Transverse colon (tissue), 4 donors: Measurements from ENCODE around the gene NCEH1.

ENCODE experiments used
- EP300 ChIP-seq: sonication (generic); formaldehyde crosslinking; IDR thresholded peaks from one replicate; pipeline ENCODE4 v1.6.1; 2017; ENCODE audit warnings: antibody characterized with exemption, low read depth
- POLR2A ChIP-seq: fragments of 450-650 bp; IDR thresholded peaks from one replicate; pipeline ENCODE4 v1.6.1; 2016; ENCODE audit warnings: antibody characterized with exemption, mild to moderate bottlenecking, moderate library complexity
- POLR2AphosphoS5 ChIP-seq, 3 donors: sonication (generic); formaldehyde crosslinking; IDR thresholded peaks; one replicate each; pipeline ENCODE4 v1.6.1; 2016; ENCODE audit warnings: antibody characterized with exemption in 3 of 3
- TF ChIP-seq, protein P1 (sequence below), 5 experiments: fragments of 200-600 bp in 3 of 5; fragments of 450-650 bp in 2 of 5; sonication (generic) in 3 of 5; IDR thresholded peaks; 1 replicate in 2 of 5; 2 replicates in 3 of 5; pipeline ENCODE4 v1.5.1; 2016 to 2017; ENCODE audit warnings: antibody characterized with exemption in 5 of 5, inconsistent platforms in 3 of 5, mild to moderate bottlenecking in 2 of 5, moderate library complexity in 1 of 5

DNA sequence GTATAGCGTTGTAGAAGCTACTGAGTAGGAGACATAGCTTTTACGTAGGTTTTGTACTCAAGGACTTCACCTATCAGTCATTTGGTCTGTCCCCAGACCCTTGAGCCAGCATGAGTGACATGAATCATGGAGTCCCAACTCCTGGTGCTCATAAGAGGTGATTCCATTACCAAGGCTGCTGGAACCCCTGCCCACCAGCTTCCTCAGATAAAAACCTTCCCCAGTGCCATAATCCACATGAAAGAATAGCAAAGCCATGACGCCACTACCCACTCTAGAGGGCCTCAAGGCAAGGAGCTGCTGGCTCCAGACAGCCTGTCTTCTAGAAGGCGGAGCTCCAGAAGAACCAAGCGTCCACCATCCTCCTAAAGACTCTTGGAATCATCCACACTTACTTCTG, 69.6 kb downstream of the NCEH1 start:
- no peak for TF ChIP-seq EP300
- TF ChIP-seq, protein P1, sequence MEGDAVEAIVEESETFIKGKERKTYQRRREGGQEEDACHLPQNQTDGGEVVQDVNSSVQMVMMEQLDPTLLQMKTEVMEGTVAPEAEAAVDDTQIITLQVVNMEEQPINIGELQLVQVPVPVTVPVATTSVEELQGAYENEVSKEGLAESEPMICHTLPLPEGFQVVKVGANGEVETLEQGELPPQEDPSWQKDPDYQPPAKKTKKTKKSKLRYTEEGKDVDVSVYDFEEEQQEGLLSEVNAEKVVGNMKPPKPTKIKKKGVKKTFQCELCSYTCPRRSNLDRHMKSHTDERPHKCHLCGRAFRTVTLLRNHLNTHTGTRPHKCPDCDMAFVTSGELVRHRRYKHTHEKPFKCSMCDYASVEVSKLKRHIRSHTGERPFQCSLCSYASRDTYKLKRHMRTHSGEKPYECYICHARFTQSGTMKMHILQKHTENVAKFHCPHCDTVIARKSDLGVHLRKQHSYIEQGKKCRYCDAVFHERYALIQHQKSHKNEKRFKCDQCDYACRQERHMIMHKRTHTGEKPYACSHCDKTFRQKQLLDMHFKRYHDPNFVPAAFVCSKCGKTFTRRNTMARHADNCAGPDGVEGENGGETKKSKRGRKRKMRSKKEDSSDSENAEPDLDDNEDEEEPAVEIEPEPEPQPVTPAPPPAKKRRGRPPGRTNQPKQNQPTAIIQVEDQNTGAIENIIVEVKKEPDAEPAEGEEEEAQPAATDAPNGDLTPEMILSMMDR (IDR thresholded peaks at IDR 0.05) = no peak
- no peak for TF ChIP-seq POLR2A
- no peak for TF ChIP-seq POLR2AphosphoS5 (IDR thresholded peaks at IDR 0.05)
